OCI-LY7 (cell line): ENCODE data around the gene OR51A2. TPM values are rescaled to one million over a fixed set of nuclear protein-coding genes. Genes with fewer than 3 reads are reported as not detected.

Experiments
- BruUV-seq: library from RNA; stranded (reverse); fragments of 400-500 nt; replicated peaks from 2 replicates; lab custom pipeline; 2021; lab: Mats Ljungman, UMichigan
- CTCF ChIA-PET: fragments of 300-600 bp; sonication (Branson Sonifier 250); formaldehyde crosslinking; loops from one replicate; lab custom pipeline; 2022; ENCODE audit warnings: antibody characterized with exemption; ENCODE audit not compliant: unreplicated experiment; lab: Charles Lee
- POLR2A ChIA-PET: fragments of 300-600 bp; sonication (Branson Sonifier 250); formaldehyde crosslinking; loops from one replicate; lab custom pipeline; 2022; ENCODE audit warnings: antibody characterized with exemption; lab: Charles Lee
- DNase-seq: peaks from one replicate; pipeline ENCODE4 v3.0.0-alpha.2; 2015; ENCODE audit warnings: low spot score
- H2AFZ ChIP-seq: fragments of 200-600 bp; sonication (generic), shearing (Covaris generic); 2 replicates; pipeline ENCODE4 v1.6.1; 2014; ENCODE audit warnings: mild to moderate bottlenecking, antibody characterized with exemption, low read length, moderate library complexity
- H3K27ac ChIP-seq: fragments of 200-600 bp; sonication (generic); 2 replicates; pipeline ENCODE4 v1.5.1; 2014; ENCODE audit warnings: mixed run types, low read depth, mild to moderate bottlenecking, moderate library complexity, low read length, inconsistent platforms; ENCODE audit not compliant: poor library complexity, severe bottlenecking
- H3K36me3 ChIP-seq: fragments of 200-600 bp; sonication (generic); 2 replicates; pipeline ENCODE4 v1.6.1; 2014; ENCODE audit warnings: mild to moderate bottlenecking, antibody characterized with exemption, low read length, moderate library complexity, mixed read lengths; ENCODE audit not compliant: insufficient read depth
- H3K4me1 ChIP-seq: fragments of 200-600 bp; sonication (generic); 2 replicates; pipeline ENCODE4 v1.5.1; 2014; ENCODE audit warnings: mild to moderate bottlenecking, low read length; ENCODE audit not compliant: insufficient read depth, poor library complexity, severe bottlenecking
- H3K4me2 ChIP-seq: fragments of 200-600 bp; sonication (generic); 2 replicates; pipeline ENCODE4 v1.6.1; 2014; ENCODE audit warnings: mild to moderate bottlenecking, low read length
- H3K4me3 ChIP-seq: fragments of 200-600 bp; sonication (generic); 2 replicates; pipeline ENCODE4 v1.5.1; 2014; ENCODE audit warnings: mild to moderate bottlenecking, low read depth, low read length; ENCODE audit not compliant: poor library complexity, severe bottlenecking
- H3K79me2 ChIP-seq: fragments of 200-600 bp; sonication (generic); 2 replicates; pipeline ENCODE4 v1.6.1; 2016; ENCODE audit warnings: low read depth, mild to moderate bottlenecking, low read length, moderate library complexity, mixed read lengths; ENCODE audit not compliant: insufficient read depth
- H3K9me2 ChIP-seq: fragments of 200-600 bp; sonication (generic); 2 replicates; pipeline ENCODE4 v1.6.1; 2016; ENCODE audit warnings: mild to moderate bottlenecking, low read length, mixed read lengths; ENCODE audit not compliant: insufficient read depth
- H3K9me3 ChIP-seq: fragments of 200-600 bp; sonication (generic); 2 replicates; pipeline ENCODE4 v1.6.1; 2014; ENCODE audit warnings: mild to moderate bottlenecking, mixed run types, low read length, mixed read lengths
- H4K20me1 ChIP-seq: fragments of 200-600 bp; sonication (generic); 2 replicates; pipeline ENCODE4 v1.6.1; 2014; ENCODE audit warnings: mild to moderate bottlenecking, antibody characterized with exemption, low read length, moderate library complexity, mixed read lengths; ENCODE audit not compliant: insufficient read depth
- CTCF ChIP-seq: fragments of 200-600 bp; sonication (generic); conservative IDR thresholded peaks from 2 replicates; pipeline ENCODE4 v1.5.1; 2014; ENCODE audit warnings: mild to moderate bottlenecking, antibody characterized with exemption, low read length, moderate library complexity, mixed read lengths
- EZH2phosphoT487 ChIP-seq: fragments of 200-600 bp; sonication (generic); IDR thresholded peaks from 2 replicates; pipeline ENCODE4 v1.6.1; 2018; ENCODE audit warnings: low read depth, borderline replicate concordance, mild to moderate bottlenecking, mixed run types, antibody characterized with exemption, low read length, moderate library complexity, mixed read lengths
- intact Hi-C: fragments of 100-400 bp; cut with micrococcal nuclease; formaldehyde crosslinking; loops from one replicate; pipeline ENCODE4 v1.10.0; 2022; ENCODE audit not compliant: unreplicated experiment
- total RNA-seq, 2 experiments: library from RNA; depleted of rRNA in 1 of 2; stranded (reverse); fragments of >200 nt in 1 of 2; shearing (Covaris generic) in 1 of 2; gene quantifications; 2 replicates each; pipeline ENCODE4 v1.2.3, GENCODE V29; 2014 to 2022

The OR51A2 gene
- total RNA-seq, 2 experiments from 2014 or later: not detected

- ChIA-PET POLR2A (no interaction called here), CTCF (no interaction called here)
- intact Hi-C loops: no loop called here
- no peak within 1 kb of the TSS for H3K4me2 ChIP-seq
- no peak for DNase-seq
- no peak within 1 kb of the TSS for H3K27ac ChIP-seq
- no peak within 1 kb of the TSS for H3K4me3 ChIP-seq
- no peak within 1 kb of the TSS for H2AFZ ChIP-seq
- no peaks in the 10 kb centered on the region for H4K20me1 ChIP-seq
- no peaks in the 10 kb centered on the region for H3K9me3 ChIP-seq
- H3K36me3 ChIP-seq: no peaks in the 10 kb centered on the region
- no peak for TF ChIP-seq CTCF
- TF ChIP-seq EZH2phosphoT487: no peak
- no peaks in the 10 kb centered on the region for H3K79me2 ChIP-seq
- no peaks in the 10 kb centered on the region for H3K4me1 ChIP-seq
- no TSS peak for BruUV-seq
- H3K9me2 ChIP-seq: no peaks in the 10 kb centered on the region
Measured at GRCh38 chr11:4919250-4919649, 36.3 kb downstream of the OR51A2 start, which contains the start of gene OR51G2. OR51G2 (minus strand) TSS chr11:4919350; CDS start chr11:4915663, 3,687 bp downstream.

- TF ChIP-seq CTCF (no peak), EZH2phosphoT487 (no peak)
- no peaks in the 10 kb centered on the region for H3K79me2 ChIP-seq
- no peaks in the 10 kb centered on the region for H3K9me3 ChIP-seq
- no peak overlapping the region for H3K27ac ChIP-seq
- BruUV-seq: no TSS peak
- no peaks in the 10 kb centered on the region for H3K36me3 ChIP-seq
- no peak overlapping the region for H2AFZ ChIP-seq
- ChIA-PET POLR2A (interaction anchor here (1.0 kb wide), 1 partner anchor 88 kb away, joined by 3 read pairs; no protein-coding TSS in a partner anchor), CTCF (no interaction called here)
- no peak overlapping the region for H3K4me3 ChIP-seq
- DNase-seq: no peak
- H3K4me2 ChIP-seq: no peak overlapping the region
- no peaks in the 10 kb centered on the region for H3K4me1 ChIP-seq
- H3K9me2 ChIP-seq: no peaks in the 10 kb centered on the region
- H4K20me1 ChIP-seq: no peaks in the 10 kb centered on the region
- intact Hi-C loops: no loop called here
Measured at GRCh38 chr11:4916581-4916980, 38.9 kb downstream of the OR51A2 start.

Other genes starting within 250 kb of the OR51A2 start
- not detected in 2 replicates for gene OR51F1, start 185.8 kb downstream of the OR51A2 start, total RNA-seq (2014; rRNA removed; shearing (Covaris generic))
- not detected in 2 replicates for gene OR51F1, start 185.8 kb downstream of the OR51A2 start, total RNA-seq (2022)
- gene OR52R1, start 151.3 kb downstream of the OR51A2 start, total RNA-seq (2014; rRNA removed; shearing (Covaris generic)): not detected in 2 replicates
- not detected in 2 replicates for gene OR52R1, start 151.3 kb downstream of the OR51A2 start, total RNA-seq (2022)
- gene OR51F2, start 134.4 kb downstream of the OR51A2 start, total RNA-seq (2014; rRNA removed; shearing (Covaris generic)): not detected in 2 replicates
- gene OR51F2, start 134.4 kb downstream of the OR51A2 start, total RNA-seq (2022): not detected in 2 replicates
- gene OR51S1, start 106.5 kb downstream of the OR51A2 start, total RNA-seq (2014; rRNA removed; shearing (Covaris generic)): not detected in 2 replicates
- gene OR51S1, start 106.5 kb downstream of the OR51A2 start, total RNA-seq (2022): not detected in 2 replicates
- gene OR51T1, start 73.8 kb downstream of the OR51A2 start, total RNA-seq (2014; rRNA removed; shearing (Covaris generic)): not detected in 2 replicates
- gene OR51T1, start 73.8 kb downstream of the OR51A2 start, total RNA-seq (2022): not detected in 2 replicates
- gene OR51A7, start 51.9 kb downstream of the OR51A2 start, total RNA-seq (2014; rRNA removed; shearing (Covaris generic)): not detected in 2 replicates
- not detected in 2 replicates for gene OR51A7, start 51.9 kb downstream of the OR51A2 start, total RNA-seq (2022)
- not detected in 2 replicates for gene OR51G2, start 36.4 kb downstream of the OR51A2 start, total RNA-seq (2014; rRNA removed; shearing (Covaris generic))
- gene OR51G2, start 36.4 kb downstream of the OR51A2 start, total RNA-seq (2022): not detected in 2 replicates
- not detected in 2 replicates for gene OR51G1, start 31.4 kb downstream of the OR51A2 start, total RNA-seq (2014; rRNA removed; shearing (Covaris generic))
- gene OR51G1, start 31.4 kb downstream of the OR51A2 start, total RNA-seq (2022): not detected in 2 replicates
- gene OR51A4, start 8.1 kb downstream of the OR51A2 start, total RNA-seq (2014; rRNA removed; shearing (Covaris generic)): not detected in 2 replicates
- not detected in 2 replicates for gene OR51A4, start 8.1 kb downstream of the OR51A2 start, total RNA-seq (2022)
- not detected in 2 replicates for gene OR51L1, start 39.1 kb upstream of the OR51A2 start, total RNA-seq (2014; rRNA removed; shearing (Covaris generic))
- gene OR51L1, start 39.1 kb upstream of the OR51A2 start, total RNA-seq (2022): not detected in 2 replicates
- not detected in 2 replicates for gene OR52J3, start 90.8 kb upstream of the OR51A2 start, total RNA-seq (2014; rRNA removed; shearing (Covaris generic))
- gene OR52J3, start 90.8 kb upstream of the OR51A2 start, total RNA-seq (2022): not detected in 2 replicates
- gene OR52E2, start 103.9 kb upstream of the OR51A2 start, total RNA-seq (2014; rRNA removed; shearing (Covaris generic)): not detected in 2 replicates
- gene OR52E2, start 103.9 kb upstream of the OR51A2 start, total RNA-seq (2022): not detected in 2 replicates
- not detected in 2 replicates for gene OR52E1, start 113.9 kb upstream of the OR51A2 start, total RNA-seq (2014; rRNA removed; shearing (Covaris generic))
- not detected in 2 replicates for gene OR52E1, start 113.9 kb upstream of the OR51A2 start, total RNA-seq (2022)
- not detected in 2 replicates for gene OR52A5, start 182.6 kb upstream of the OR51A2 start, total RNA-seq (2014; rRNA removed; shearing (Covaris generic))
- not detected in 2 replicates for gene OR52A5, start 182.6 kb upstream of the OR51A2 start, total RNA-seq (2022)
- not detected in 2 replicates for gene OR52A1, start 199.0 kb upstream of the OR51A2 start, total RNA-seq (2014; rRNA removed; shearing (Covaris generic))
- gene OR52A1, start 199.0 kb upstream of the OR51A2 start, total RNA-seq (2022): not detected in 2 replicates
- gene OR51V1, start 245.0 kb upstream of the OR51A2 start, total RNA-seq (2014; rRNA removed; shearing (Covaris generic)): not detected in 2 replicates
- gene OR51V1, start 245.0 kb upstream of the OR51A2 start, total RNA-seq (2022): not detected in 2 replicates